ENCODE measurements around the gene KCTD10. TPM values are rescaled to one million over a fixed set of nuclear protein-coding genes. Genes with fewer than 3 reads are reported as not detected.

Gene KCTD10
- total and polyA plus RNA-seq, 9 of the 15 experiments (the other 6 are each of a cell fraction or from before 2014, with no cell fraction given) = 1.9 to 37.5 (median 15.7) TPM

GRCh38 chr12:109423392-109423791, 53.7 kb downstream of the KCTD10 start:
- peaks cover 5 to 33% of the 10 kb centered on the region in 2 experiments; a peak in 4 of 5 replicates for H3K27me3 ChIP-seq (ENCODE audit: control insufficient read depth in 2 of 2, insufficient read depth in 2 of 2, low read length in 2 of 2)
- FAIRE-seq (no peak), DNase-seq (ENCODE audit: extremely low read depth in 1 of 4, low spot score in 3 of 4) (no peak), ATAC-seq (no peak)
- WGBS (ENCODE audit: insufficient coverage, low coverage, missing lambda C conversion rate) = 7% methylated on average over 9 of the region's 9 CpGs
- no peak overlapping the region for H3K4me2 ChIP-seq (ENCODE audit: insufficient read depth, low read length)
- TF ChIP-seq PURB (CRISPR knock-in tag; IDR thresholded peaks at IDR 0.05; ENCODE audit: low read depth) = no peak
- no peak for TF ChIP-seq U2AF1 (optimal IDR thresholded peaks at IDR 0.05; ENCODE audit: low read depth, low read length)
- no peak for TF ChIP-seq PRDM10 (IDR thresholded peaks at IDR 0.05; ENCODE audit: partially characterized antibody)
- no peak for TF ChIP-seq IFI16 (CRISPR knock-in tag; IDR thresholded peaks at IDR 0.05)
- no peak for TF ChIP-seq ZSCAN32 (CRISPR knock-in tag; IDR thresholded peaks at IDR 0.05)
- TF ChIP-seq ZBTB8A (IDR thresholded peaks at IDR 0.05; ENCODE audit: partially characterized antibody) = no peak
- no peak for TF ChIP-seq TCF7 (IDR thresholded peaks at IDR 0.05; ENCODE audit: borderline replicate concordance)
- no peak for TF ChIP-seq ZFP30 (CRISPR knock-in tag; IDR thresholded peaks at IDR 0.05; ENCODE audit: borderline replicate concordance)
- no peak for TF ChIP-seq LARP7 (IDR thresholded peaks at IDR 0.05)
- TF ChIP-seq ATF3 (IDR thresholded peaks at IDR 0.05) = no peak
- no peak for TF ChIP-seq ATF3 (CRISPR knock-in tag; conservative IDR thresholded peaks at IDR 0.05)
- no peaks in the 10 kb centered on the region for H3K36me3 ChIP-seq (ENCODE audit: control insufficient read depth, insufficient read depth, low read length)
- H3K4me3 ChIP-seq = no peak overlapping the region
- no peak overlapping the region for H3K27ac ChIP-seq (ENCODE audit: extremely low read depth, low read depth, low read length)
- intact Hi-C loops (cut with micrococcal nuclease) = loop anchor here (10.0 kb wide), 1 partner anchor 91 kb away; no protein-coding TSS in a partner anchor
- BruUV-seq (replicated peaks) = no TSS peak
- ChIA-PET POLR2A (no interaction called here), CTCF (ENCODE audit: low intra/inter-chr PET ratio) (no interaction called here)
- no peak overlapping the region for H3K9ac ChIP-seq (ENCODE audit: insufficient read depth in 1 of 2, low read depth in 2 of 2, low read length in 2 of 2)
- H4K20me1 ChIP-seq (replicated peaks; ENCODE audit: control insufficient read depth, insufficient read depth, low read length) = 0 out of 2 replicates have a peak, but pooled peaks cover 5% of the 10 kb centered on the region
- H3K4me1 ChIP-seq (replicated peaks in 1 of 2; ENCODE audit: control insufficient read depth in 2 of 2, insufficient read depth in 2 of 2, low read length in 2 of 2) = no peaks in the 10 kb centered on the region
- no peaks in the 10 kb centered on the region for H3K9me1 ChIP-seq (ENCODE audit: control insufficient read depth, insufficient read depth, low read length)
- H3K9me3 ChIP-seq (replicated peaks; ENCODE audit: control insufficient read depth, insufficient read depth, low read depth, low read length) = 0 out of 2 replicates have a peak, but pooled peaks cover 3% of the 10 kb centered on the region
- H2AFZ ChIP-seq (ENCODE audit: low read depth, low read length) = no peak overlapping the region
- H3K79me2 ChIP-seq (ENCODE audit: control insufficient read depth, insufficient read depth, low read length) = no peaks in the 10 kb centered on the region
- in situ Hi-C loops (cut with MboI) = no loop called here
